Hepatocyte (in vitro differentiated cells): ENCODE measurements around the gene TAAR8.

Source experiments
- EZH2 ChIP-seq: fragments of 200-600 bp; sonication (generic); IDR thresholded peaks from 2 replicates; pipeline ENCODE4 v1.6.1; 2016; ENCODE audit warnings: antibody characterized with exemption, mild to moderate bottlenecking, borderline replicate concordance
- TF ChIP-seq, protein P1 (sequence below): fragments of 200-600 bp; sonication (generic); IDR thresholded peaks from 2 replicates; pipeline ENCODE4 v1.5.1; 2016; ENCODE audit warnings: antibody characterized with exemption, mild to moderate bottlenecking; ENCODE audit not compliant: poor library complexity

DNA sequence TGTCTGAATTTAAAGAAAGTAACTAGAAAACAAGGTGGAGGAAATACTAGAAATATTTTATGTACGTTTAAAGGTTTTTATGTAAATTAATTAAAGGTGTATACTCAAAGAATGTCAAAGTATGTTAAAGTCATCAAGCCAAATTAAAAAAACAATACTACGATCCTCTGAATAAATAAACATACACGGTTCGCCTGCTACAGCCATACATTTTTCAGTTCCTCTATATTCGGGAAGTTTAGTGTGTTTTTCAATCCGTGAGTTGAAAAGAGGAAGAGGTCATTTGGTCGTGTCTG, 40.2 kb upstream of the TAAR8 start:
- no peak for TF ChIP-seq EZH2
- TF ChIP-seq, protein P1, sequence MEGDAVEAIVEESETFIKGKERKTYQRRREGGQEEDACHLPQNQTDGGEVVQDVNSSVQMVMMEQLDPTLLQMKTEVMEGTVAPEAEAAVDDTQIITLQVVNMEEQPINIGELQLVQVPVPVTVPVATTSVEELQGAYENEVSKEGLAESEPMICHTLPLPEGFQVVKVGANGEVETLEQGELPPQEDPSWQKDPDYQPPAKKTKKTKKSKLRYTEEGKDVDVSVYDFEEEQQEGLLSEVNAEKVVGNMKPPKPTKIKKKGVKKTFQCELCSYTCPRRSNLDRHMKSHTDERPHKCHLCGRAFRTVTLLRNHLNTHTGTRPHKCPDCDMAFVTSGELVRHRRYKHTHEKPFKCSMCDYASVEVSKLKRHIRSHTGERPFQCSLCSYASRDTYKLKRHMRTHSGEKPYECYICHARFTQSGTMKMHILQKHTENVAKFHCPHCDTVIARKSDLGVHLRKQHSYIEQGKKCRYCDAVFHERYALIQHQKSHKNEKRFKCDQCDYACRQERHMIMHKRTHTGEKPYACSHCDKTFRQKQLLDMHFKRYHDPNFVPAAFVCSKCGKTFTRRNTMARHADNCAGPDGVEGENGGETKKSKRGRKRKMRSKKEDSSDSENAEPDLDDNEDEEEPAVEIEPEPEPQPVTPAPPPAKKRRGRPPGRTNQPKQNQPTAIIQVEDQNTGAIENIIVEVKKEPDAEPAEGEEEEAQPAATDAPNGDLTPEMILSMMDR, result no peak
